Measurements from ENCODE around the gene RIN3. TPM values are rescaled to one million over a fixed set of nuclear protein-coding genes. Genes with fewer than 3 reads are reported as not detected.

The RIN3 gene
- total RNA-seq, 2 donors from 2014 or later = 6.6 to 11.8 TPM

DNA sequence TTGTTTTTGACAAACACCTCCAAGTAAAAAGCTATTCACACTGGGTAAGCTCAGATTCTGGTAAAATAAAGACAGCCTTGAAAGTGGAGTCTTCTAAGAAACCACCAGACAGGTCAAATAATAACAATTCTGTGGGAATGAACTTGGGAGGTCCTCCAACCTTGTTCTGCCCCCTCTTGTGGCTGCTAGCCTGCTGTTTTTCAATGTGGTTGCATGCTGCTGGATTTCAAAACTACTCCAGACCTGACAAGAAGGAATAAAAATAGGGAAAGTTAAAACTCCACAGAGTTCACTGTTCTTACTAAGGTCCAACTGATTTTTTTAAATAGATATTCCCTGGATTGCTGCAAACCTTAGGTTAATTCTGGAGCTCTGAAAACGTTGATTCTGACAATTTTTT, 32.2 kb upstream of the RIN3 start:
- TF ChIP-seq CTCF (IDR thresholded peaks at IDR 0.05) = no peak
- no peaks in the 10 kb centered on the region for H3K9me3 ChIP-seq
- DNase-seq (ENCODE audit: low spot score) = peak; percentile 48
- no peaks in the 10 kb centered on the region for H3K27me3 ChIP-seq
- peaks cover 0 to 10% of the 10 kb centered on the region in 2 donors for H3K4me1 ChIP-seq
- no peak overlapping the region for H3K27ac ChIP-seq
- no peaks in the 10 kb centered on the region for H3K36me3 ChIP-seq
- H3K4me3 ChIP-seq = no peak overlapping the region

DNA sequence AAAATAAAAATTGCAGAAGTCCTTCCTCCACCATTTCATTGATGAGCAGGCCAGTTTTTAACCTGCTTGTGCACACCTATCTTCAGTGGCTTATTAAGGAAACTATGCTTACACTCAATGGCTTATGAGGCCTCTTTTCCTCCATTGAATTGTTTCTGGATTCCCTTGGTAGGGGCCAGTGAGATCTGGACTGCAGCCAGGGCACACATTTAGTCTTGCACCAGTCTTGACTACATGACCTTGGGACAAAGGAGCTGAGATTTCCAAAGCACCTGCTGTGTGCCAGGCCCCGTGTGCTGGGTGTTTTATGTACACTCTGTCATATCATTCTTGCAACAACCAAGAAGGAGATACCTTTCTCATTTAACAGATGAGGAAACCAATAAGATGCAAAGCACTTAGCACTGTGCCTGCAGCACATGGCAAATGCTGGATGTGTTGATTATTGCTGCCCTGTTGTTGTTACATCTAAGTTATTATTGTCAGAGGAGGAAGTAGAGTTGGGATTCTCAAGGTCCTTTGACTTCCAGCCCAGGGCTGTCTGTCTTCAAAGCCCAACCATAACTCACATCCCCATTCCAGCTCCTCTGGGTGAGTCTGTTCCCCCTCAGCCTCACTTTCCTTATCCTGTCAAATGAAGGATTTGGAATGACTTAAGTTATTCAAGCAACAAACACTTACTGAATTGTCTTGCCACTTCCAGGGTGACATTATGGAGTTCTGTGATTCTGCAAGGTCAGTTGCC, 31.6 kb upstream of the RIN3 start:
- no peaks in the 10 kb centered on the region for H3K36me3 ChIP-seq
- H3K27me3 ChIP-seq = no peaks in the 10 kb centered on the region
- peak; percentile 28 for DNase-seq (ENCODE audit: low spot score)
- H3K27ac ChIP-seq = no peak overlapping the region
- no peak for TF ChIP-seq CTCF (IDR thresholded peaks at IDR 0.05)
- peaks cover 0 to 10% of the 10 kb centered on the region in 2 donors for H3K4me1 ChIP-seq
- H3K4me3 ChIP-seq = no peak overlapping the region
- no peaks in the 10 kb centered on the region for H3K9me3 ChIP-seq

DNA sequence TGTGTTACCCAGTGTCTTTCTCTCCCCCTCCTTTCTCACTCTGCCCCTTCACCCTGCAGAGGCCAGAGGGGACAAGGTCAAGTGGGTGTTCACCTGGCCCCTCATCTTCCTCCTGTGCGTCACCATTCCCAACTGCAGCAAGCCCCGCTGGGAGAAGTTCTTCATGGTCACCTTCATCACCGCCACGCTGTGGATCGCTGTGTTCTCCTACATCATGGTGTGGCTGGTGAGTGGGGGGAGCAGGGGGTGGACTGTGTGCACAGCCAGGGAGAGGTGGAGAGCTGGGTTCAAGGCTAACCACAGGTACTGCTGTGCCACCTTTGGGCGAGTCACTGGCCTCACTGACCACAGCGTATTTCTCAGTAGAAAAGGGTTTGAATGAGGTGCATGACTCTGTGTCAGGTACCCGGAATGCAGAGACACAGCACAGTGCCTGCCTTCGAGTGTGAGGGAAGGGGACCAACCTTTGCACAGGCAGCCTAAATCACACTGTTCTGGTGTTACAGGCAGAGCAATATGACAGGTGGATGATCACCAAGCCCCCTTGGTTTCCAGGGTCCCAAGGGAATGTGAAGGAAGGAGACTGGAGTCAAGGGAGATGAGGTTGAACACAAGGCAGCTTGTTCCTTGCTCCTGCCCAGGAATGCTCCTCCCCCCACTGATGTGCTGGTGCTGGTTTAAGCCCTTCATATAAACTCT, 30.8 kb upstream of the RIN3 start:
- no peaks in the 10 kb centered on the region for H3K9me3 ChIP-seq
- H3K4me1 ChIP-seq = peaks cover 0 to 15% of the 10 kb centered on the region in 2 donors
- no peak overlapping the region for H3K27ac ChIP-seq
- H3K4me3 ChIP-seq = no peak overlapping the region
- TF ChIP-seq CTCF (IDR thresholded peaks at IDR 0.05) = no peak
- H3K27me3 ChIP-seq = no peaks in the 10 kb centered on the region
- no peaks in the 10 kb centered on the region for H3K36me3 ChIP-seq
- peak; percentile 23 for DNase-seq (ENCODE audit: low spot score)

- no peaks in the 10 kb centered on the region for H3K36me3 ChIP-seq
- no peak for DNase-seq (ENCODE audit: low spot score)
- H3K27ac ChIP-seq = no peak overlapping the region
- no peak overlapping the region for H3K4me3 ChIP-seq
- no peaks in the 10 kb centered on the region for H3K27me3 ChIP-seq
- no peak for TF ChIP-seq CTCF (IDR thresholded peaks at IDR 0.05)
- H3K9me3 ChIP-seq = no peaks in the 10 kb centered on the region
- peaks cover 0 to 17% of the 10 kb centered on the region in 2 donors for H3K4me1 ChIP-seq
These were observed 29.3 kb upstream of the RIN3 start for GRCh38 chr14:92484132-92484823.

GRCh38 chr14:92486881-92487280, 26.7 kb upstream of the RIN3 start:
- Histone ChIP-seq H3K36me3 (no peaks in the 10 kb centered on the region), H3K4me1 (peaks cover 0 to 35% of the 10 kb centered on the region in 2 donors), H3K4me3 (no peak overlapping the region), H3K27me3 (no peaks in the 10 kb centered on the region), H3K9me3 (no peaks in the 10 kb centered on the region), H3K27ac (no peak overlapping the region)
- no peak for TF ChIP-seq CTCF (IDR thresholded peaks at IDR 0.05)
- DNase-seq (ENCODE audit: low spot score) = no peak
